ENCODE results near the gene APPBP2.

DNA sequence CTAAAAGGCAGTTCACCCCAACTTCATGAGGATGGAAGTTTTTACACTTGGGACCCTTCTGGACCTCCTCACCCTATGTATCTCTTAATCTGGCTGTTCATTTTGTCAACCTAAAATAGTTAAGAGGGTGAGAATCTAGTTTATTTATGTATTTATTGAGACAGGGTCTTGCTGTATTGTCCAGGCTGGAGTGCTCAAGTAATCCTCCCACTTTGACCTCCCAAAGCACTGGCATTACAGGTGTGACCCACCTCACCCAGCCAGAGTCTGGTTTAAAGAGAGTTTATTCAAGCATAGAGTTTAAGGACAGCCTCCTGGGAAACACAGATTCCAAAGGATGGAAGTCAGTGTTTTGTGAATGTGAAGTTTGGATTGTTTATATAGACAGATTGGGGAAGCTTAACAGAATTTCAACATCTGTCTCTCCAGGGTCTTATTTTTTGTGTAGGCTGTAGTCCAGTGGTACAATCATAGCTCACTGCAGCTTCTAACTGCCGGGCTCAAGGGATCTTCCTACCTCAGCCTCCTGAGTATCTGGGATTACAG is 8.0 kb upstream of the APPBP2 start:
- no peak for TF ChIP-seq SUZ12 (IDR thresholded peaks at IDR 0.05; ENCODE audit: extremely low read depth, insufficient read depth, insufficient read length)
- no peak for TF ChIP-seq YY1 (IDR thresholded peaks at IDR 0.05; ENCODE audit: insufficient read depth, insufficient read length)
